ENCODE results near the gene TFF2. TPM values are rescaled to one million over a fixed set of nuclear protein-coding genes. Genes with fewer than 3 reads are reported as not detected.

TFF2 gene
- polyA plus RNA-seq, 1 of the 3 experiments (the other 2 are of a cell fraction), result not detected

GRCh38 chr21:42324896-42325295 lies 25.9 kb downstream of the TFF2 start:
- Histone ChIP-seq H3K9me3 (no peaks in the 10 kb centered on the region), H3K4me2 (no peak overlapping the region), H3K27me3 (ENCODE audit: insufficient read depth) (no peaks in the 10 kb centered on the region), H3K27ac (ENCODE audit: low read depth in 2 of 2, low read length in 1 of 2) (no peak overlapping the region), H4K20me1 (ENCODE audit: insufficient read depth) (no peaks in the 10 kb centered on the region), H3K36me3 (replicated peaks in 1 of 2; ENCODE audit: control insufficient read depth in 1 of 2, insufficient read depth in 2 of 2, low read length in 1 of 2) (no peaks in the 10 kb centered on the region), H3K4me3 (ENCODE audit: low read depth in 2 of 2, low read length in 1 of 2) (no peak overlapping the region), H3K9ac (no peak overlapping the region), H3K4me1 (ENCODE audit: control insufficient read depth in 1 of 2, insufficient read depth in 2 of 2, low read depth in 1 of 2, low read length in 1 of 2) (no peaks in the 10 kb centered on the region), H3K79me2 (ENCODE audit: insufficient read depth) (no peaks in the 10 kb centered on the region), H3F3A (replicated peaks; ENCODE audit: insufficient read depth) (no peaks in the 10 kb centered on the region), H3K9me2 (no peaks in the 10 kb centered on the region), H2AFZ (ENCODE audit: low read depth) (no peak overlapping the region)
- ChIA-PET POLR2A (no interaction called here), CTCF (interaction anchor here (0.9 kb wide), 1 partner anchor 15 kb away, joined by 4 read pairs; no protein-coding TSS in a partner anchor)
- WGBS (ENCODE audit: low lambda C conversion rate), result 25% methylated on average over 5 of the region's 6 CpGs
- TF ChIP-seq TAF1 (IDR thresholded peaks at IDR 0.05; ENCODE audit: borderline replicate concordance, low read depth, low read length), result no peak
- TF ChIP-seq GATA2 (CRISPR knock-in tag; IDR thresholded peaks at IDR 0.05), result no peak
- no peak for TF ChIP-seq SIN3A (IDR thresholded peaks at IDR 0.05; ENCODE audit: borderline replicate concordance, low read depth, low read length)
- no peak for TF ChIP-seq RFX5 (IDR thresholded peaks at IDR 0.05; ENCODE audit: low read length)
- TF ChIP-seq ZBTB33 (IDR thresholded peaks at IDR 0.05; ENCODE audit: borderline replicate concordance, low read depth), result no peak
- no peak for TF ChIP-seq TEAD4 (IDR thresholded peaks at IDR 0.05; ENCODE audit: borderline replicate concordance, insufficient read depth)
- TF ChIP-seq EP300 (IDR thresholded peaks at IDR 0.05; ENCODE audit: borderline replicate concordance in 1 of 2, low read depth in 1 of 2, low read length in 1 of 2), result no peak
- DNase-seq, result no peak

GRCh38 chr21:42321845-42322244 lies 28.9 kb downstream of the TFF2 start:
- no peak overlapping the region for H3K4me2 ChIP-seq
- ChIA-PET CTCF (interaction anchor here (0.5 to 3.0 kb wide), 2 partner anchors 12 to 395 kb away, joined by 3 to 13 read pairs; no protein-coding TSS in a partner anchor), POLR2A (no interaction called here)
- no peaks in the 10 kb centered on the region for H3K9me3 ChIP-seq
- H3K27me3 ChIP-seq (ENCODE audit: insufficient read depth), result no peaks in the 10 kb centered on the region
- TF ChIP-seq FOXJ3 (CRISPR knock-in tag; IDR thresholded peaks at IDR 0.05), result no peak
- no peak for TF ChIP-seq MAX (IDR thresholded peaks at IDR 0.05; ENCODE audit: low read depth)
- TF ChIP-seq ELF1 (IDR thresholded peaks at IDR 0.05), result no peak
- no peak for TF ChIP-seq CTCF (IDR thresholded peaks at IDR 0.05)
- TF ChIP-seq JUND (IDR thresholded peaks at IDR 0.05), result no peak
- TF ChIP-seq TEAD4 (IDR thresholded peaks at IDR 0.05; ENCODE audit: borderline replicate concordance, insufficient read depth), result no peak
- H3K4me3 ChIP-seq (ENCODE audit: low read depth in 2 of 2, low read length in 1 of 2), result no peak overlapping the region
- no peaks in the 10 kb centered on the region for H3K79me2 ChIP-seq (ENCODE audit: insufficient read depth)
- no peaks in the 10 kb centered on the region for H3K4me1 ChIP-seq (ENCODE audit: control insufficient read depth in 1 of 2, insufficient read depth in 2 of 2, low read depth in 1 of 2, low read length in 1 of 2)
- no peaks in the 10 kb centered on the region for H3K9me2 ChIP-seq
- DNase-seq, result no peak
- H2AFZ ChIP-seq (ENCODE audit: low read depth), result no peak overlapping the region
- H3K27ac ChIP-seq (ENCODE audit: low read depth in 2 of 2, low read length in 1 of 2), result no peak overlapping the region
- no peaks in the 10 kb centered on the region for H4K20me1 ChIP-seq (ENCODE audit: insufficient read depth)
- no peaks in the 10 kb centered on the region for H3K36me3 ChIP-seq (replicated peaks in 1 of 2; ENCODE audit: control insufficient read depth in 1 of 2, insufficient read depth in 2 of 2, low read length in 1 of 2)
- WGBS (ENCODE audit: low lambda C conversion rate), result 0% methylated on average over 2 of the region's 4 CpGs
- no peaks in the 10 kb centered on the region for H3F3A ChIP-seq (replicated peaks; ENCODE audit: insufficient read depth)
- no peak overlapping the region for H3K9ac ChIP-seq

Measured in SK-N-SH (cell line).